SK-N-SH (cell line): ENCODE data around the gene IL32. TPM values are rescaled to one million over a fixed set of nuclear protein-coding genes. Genes with fewer than 3 reads are reported as not detected.

Experiments used
- CTCF ChIA-PET: fragments of 300-600, 350-600 bp; formaldehyde crosslinking; extraction: SDS; loops from one replicate; lab custom pipeline; 2021; lab: Yijun Ruan, JAX
- POLR2A ChIA-PET: fragments of 350-600 bp; sonication (Branson Sonifier 250); formaldehyde crosslinking; extraction: SDS; loops from one replicate; lab custom pipeline; 2020; ENCODE audit warnings: antibody characterized with exemption, inconsistent platforms; lab: Yijun Ruan, JAX
- DNase-seq: peaks from one replicate; pipeline ENCODE4 v3.0.0; 2012
- H2AFZ ChIP-seq: fragments of 200-600 bp; sonication (generic); 2 replicates; pipeline ENCODE4 v1.8.1; 2016; ENCODE audit warnings: antibody characterized with exemption, mild to moderate bottlenecking, low read depth
- H3F3A ChIP-seq: fragments of 200-600 bp; sonication (generic); replicated peaks from 2 replicates; pipeline ENCODE3; 2016; ENCODE audit warnings: antibody characterized with exemption, mild to moderate bottlenecking; ENCODE audit not compliant: insufficient read depth
- H3K27ac ChIP-seq, 2 experiments: fragments of 200-500 bp in 1 of 2; fragments of 200-600 bp in 1 of 2; sonication (Bioruptor generic) in 1 of 2; sonication (generic), shearing (Covaris generic) in 1 of 2; 2 replicates each; pipeline versions ENCODE4 v1.5.1 to v1.6.1; 2014 to 2016; ENCODE audit warnings: low read depth in 2 of 2, inconsistent platforms in 1 of 2, low read length in 1 of 2, mild to moderate bottlenecking in 1 of 2, mixed read lengths in 1 of 2
- H3K27me3 ChIP-seq: fragments of 200-600 bp; sonication (generic), shearing (Covaris generic); 2 replicates; pipeline ENCODE4 v1.6.1; 2016; ENCODE audit warnings: mixed run types; ENCODE audit not compliant: insufficient read depth
- H3K36me3 ChIP-seq, 2 experiments: fragments of 200-500 bp in 1 of 2; fragments of 200-600 bp in 1 of 2; sonication (Bioruptor generic) in 1 of 2; sonication (generic) in 1 of 2; replicated peaks in 1 of 2; 2 replicates each; pipeline versions ENCODE3 to v1.5.1; 2014 to 2016; ENCODE audit warnings: low read length in 1 of 2, mild to moderate bottlenecking in 1 of 2; ENCODE audit not compliant: insufficient read depth in 2 of 2, control insufficient read depth in 1 of 2
- H3K4me1 ChIP-seq, 2 experiments: fragments of 200-500 bp in 1 of 2; fragments of 200-600 bp in 1 of 2; sonication (Bioruptor generic) in 1 of 2; sonication (generic), shearing (Covaris generic) in 1 of 2; 2 replicates each; pipeline versions ENCODE4 v1.5.1 to v1.6.1; 2014 to 2016; ENCODE audit warnings: low read depth in 1 of 2, low read length in 1 of 2, mixed run types in 1 of 2; ENCODE audit not compliant: insufficient read depth in 2 of 2, control insufficient read depth in 1 of 2
- H3K4me2 ChIP-seq: fragments of 200-600 bp; sonication (generic), shearing (Covaris generic); 2 replicates; pipeline ENCODE4 v1.6.1; 2017; ENCODE audit warnings: mixed run types
- H3K4me3 ChIP-seq, 2 experiments: fragments of 200-500 bp in 1 of 2; fragments of 200-600 bp in 1 of 2; sonication (Bioruptor generic) in 1 of 2; sonication (generic), shearing (Covaris generic) in 1 of 2; 2 replicates each; pipeline versions ENCODE4 v1.5.1 to v1.8.1; 2014 to 2016; ENCODE audit warnings: low read depth in 2 of 2, inconsistent platforms in 1 of 2, low read length in 1 of 2, mild to moderate bottlenecking in 1 of 2, mixed read lengths in 1 of 2, moderate library complexity in 1 of 2
- H3K79me2 ChIP-seq: fragments of 200-600 bp; sonication (generic); 2 replicates; pipeline ENCODE4 v1.8.1; 2017; ENCODE audit warnings: mild to moderate bottlenecking; ENCODE audit not compliant: insufficient read depth
- H3K9ac ChIP-seq: fragments of 200-600 bp; sonication (generic); 2 replicates; pipeline ENCODE4 v1.6.1; 2017; ENCODE audit warnings: mixed run types
- H3K9me2 ChIP-seq: fragments of 200-600 bp; sonication (generic); 2 replicates; pipeline ENCODE4 v1.6.1; 2017; ENCODE audit warnings: mixed run types
- H3K9me3 ChIP-seq: fragments of 200-600 bp; sonication (generic); 2 replicates; pipeline ENCODE4 v1.6.1; 2017; ENCODE audit warnings: mixed run types, mild to moderate bottlenecking, moderate library complexity
- H4K20me1 ChIP-seq: fragments of 200-600 bp; sonication (generic); 2 replicates; pipeline ENCODE4 v1.6.1; 2017; ENCODE audit warnings: mild to moderate bottlenecking, mixed run types; ENCODE audit not compliant: insufficient read depth
- CHD2 ChIP-seq: fragments of 150-350 bp; IDR thresholded peaks from 2 replicates; pipeline ENCODE4 v1.6.1; 2018; ENCODE audit warnings: low read length; ENCODE audit not compliant: partially characterized antibody
- CTCF ChIP-seq: fragments of 200-600 bp; sonication (generic); IDR thresholded peaks from 2 replicates; pipeline ENCODE4 v1.6.1; 2017; ENCODE audit warnings: antibody characterized with exemption, mild to moderate bottlenecking, moderate library complexity
- FOSL2 ChIP-seq: IDR thresholded peaks from 2 replicates; pipeline ENCODE4 v1.4.0; 2012; ENCODE audit warnings: low read depth, mild to moderate bottlenecking, moderate library complexity, borderline replicate concordance
- FOXJ3 ChIP-seq: sonication (generic); formaldehyde crosslinking; IDR thresholded peaks from 2 replicates; pipeline ENCODE4 v1.5.1; 2020; ENCODE audit warnings: mild to moderate bottlenecking, missing genetic modification reagents
- FOXM1 ChIP-seq: IDR thresholded peaks from 2 replicates; pipeline ENCODE4 v1.4.0; 2012; ENCODE audit warnings: low read depth, mild to moderate bottlenecking
- GABPA ChIP-seq: IDR thresholded peaks from 2 replicates; pipeline ENCODE4 v1.4.0; 2012; ENCODE audit warnings: low read depth, mild to moderate bottlenecking
- GATA2 ChIP-seq: sonication (generic); formaldehyde crosslinking; IDR thresholded peaks from 2 replicates; pipeline ENCODE4 v1.5.0; 2020; ENCODE audit warnings: mild to moderate bottlenecking, missing genetic modification reagents
- IRF3 ChIP-seq: fragments of 150-350 bp; IDR thresholded peaks from 2 replicates; pipeline ENCODE4 v1.6.1; 2016; ENCODE audit warnings: mild to moderate bottlenecking, low read depth, low read length
- MAX ChIP-seq: IDR thresholded peaks from 2 replicates; pipeline ENCODE4 v1.4.0; 2012; ENCODE audit warnings: low read depth
- MEF2A ChIP-seq: IDR thresholded peaks from 2 replicates; pipeline ENCODE4 v1.4.0; 2012; ENCODE audit warnings: low read depth, borderline replicate concordance
- MXI1 ChIP-seq: IDR thresholded peaks from 2 replicates; pipeline ENCODE4 v1.6.1; 2012; ENCODE audit warnings: mild to moderate bottlenecking, low read depth, low read length, improper control_type of control experiment
- NFIC ChIP-seq: IDR thresholded peaks from 2 replicates; pipeline ENCODE4 v1.4.0; 2012; ENCODE audit warnings: borderline replicate concordance
- POLR2AphosphoS5 ChIP-seq: IDR thresholded peaks from 2 replicates; pipeline ENCODE4 v1.6.1; 2012; ENCODE audit warnings: low read depth, low read length
- RAD21 ChIP-seq: IDR thresholded peaks from 2 replicates; pipeline ENCODE4 v1.6.1; 2012; ENCODE audit warnings: mild to moderate bottlenecking, low read length
- RCOR1 ChIP-seq: fragments of 150-350 bp; IDR thresholded peaks from 2 replicates; pipeline ENCODE4 v1.6.1; 2017; ENCODE audit warnings: antibody characterized with exemption, low read length
- REST ChIP-seq: IDR thresholded peaks from 2 replicates; pipeline ENCODE4 v1.6.1; 2012; ENCODE audit warnings: mild to moderate bottlenecking, low read depth, low read length, moderate library complexity
- RFX5 ChIP-seq: IDR thresholded peaks from 2 replicates; pipeline ENCODE4 v1.6.1; 2012; ENCODE audit warnings: mild to moderate bottlenecking, improper control_type of control experiment, low read length
- SIN3A ChIP-seq: IDR thresholded peaks from 2 replicates; pipeline ENCODE4 v1.6.1; 2012; ENCODE audit warnings: low read depth, mild to moderate bottlenecking, low read length, moderate library complexity, borderline replicate concordance
- SMC3 ChIP-seq: IDR thresholded peaks from 2 replicates; pipeline ENCODE4 v1.6.1; 2012; ENCODE audit warnings: low read depth, low read length, improper control_type of control experiment
- TAF1 ChIP-seq: IDR thresholded peaks from 2 replicates; pipeline ENCODE4 v1.6.1; 2012; ENCODE audit warnings: low read depth, mild to moderate bottlenecking, low read length, moderate library complexity, borderline replicate concordance
- TCF12 ChIP-seq: IDR thresholded peaks from 2 replicates; pipeline ENCODE4 v1.4.0; 2012
- TEAD4 ChIP-seq: IDR thresholded peaks from 2 replicates; pipeline ENCODE4 v1.4.0; 2012; ENCODE audit warnings: mild to moderate bottlenecking, borderline replicate concordance; ENCODE audit not compliant: insufficient read depth
- YY1 ChIP-seq: IDR thresholded peaks from 2 replicates; pipeline ENCODE4 v1.4.0; 2012; ENCODE audit warnings: low read depth, mild to moderate bottlenecking
- ZBTB33 ChIP-seq: IDR thresholded peaks from 2 replicates; pipeline ENCODE4 v1.4.0; 2012; ENCODE audit warnings: low read depth, borderline replicate concordance
- WGBS: methylation state at CpG from one replicate; pipeline ENCODE4 v1.1.6; 2017; ENCODE audit warnings: low lambda C conversion rate; 5-methylcytosine and 5-hydroxymethylcytosine counted together
- polyA plus RNA-seq, 3 experiments: library from polyadenylated mRNA; depleted of rRNA; stranded (reverse); fragments of >200 nt; gene quantifications; 2 replicates each; pipeline ENCODE4 v1.2.3, GENCODE V29; 2012

Gene IL32
- polyA plus RNA-seq, 1 of the 3 experiments (the other 2 are of a cell fraction) = 26.4 TPM

GRCh38 chr16:3021449-3022207, 43.8 kb upstream of the IL32 start:
- peak; percentile 86 for DNase-seq
- H3K79me2 ChIP-seq = peaks cover 11% of the 10 kb centered on the region; the same call in 1 of the 2 replicates
- peaks cover 8% of the 10 kb centered on the region for H4K20me1 ChIP-seq
- ChIA-PET CTCF (interaction anchor here (0.9 to 8.5 kb wide), 7 partner anchors 10 to 126 kb away, joined by 3 to 111 read pairs (median 3); no protein-coding TSS in a partner anchor), POLR2A (no interaction called here)
- WGBS = 11% methylated on average over 24 of the region's 25 CpGs
- no peak overlapping the region for H2AFZ ChIP-seq
- peaks cover 43% of the 10 kb centered on the region for H3F3A ChIP-seq
- peaks cover 14 to 16% of the 10 kb centered on the region in 2 experiments for H3K36me3 ChIP-seq
- peak overlapping the region; percentile 87 to 99 for H3K27ac ChIP-seq
- H3K4me1 ChIP-seq = peaks cover 8 to 33% of the 10 kb centered on the region in 2 experiments; a peak in 3 of 4 replicates
- peak overlapping the region; percentile 80 to 88 for H3K4me3 ChIP-seq
- H3K9ac ChIP-seq = peak overlapping the region; percentile 100
- no peaks in the 10 kb centered on the region for H3K9me2 ChIP-seq
- H3K4me2 ChIP-seq = peak overlapping the region; percentile 99
- H3K27me3 ChIP-seq = no peaks in the 10 kb centered on the region
- no peaks in the 10 kb centered on the region for H3K9me3 ChIP-seq
- TF ChIP-seq RAD21 = no peak
- peak; percentile 64; the same call in 1 of the 2 replicates for TF ChIP-seq TEAD4
- TF ChIP-seq SMC3 = no peak
- no peak for TF ChIP-seq IRF3
- TF ChIP-seq YY1 = no peak; the same call in 1 of the 2 replicates
- peak; percentile 82 for TF ChIP-seq TCF12
- TF ChIP-seq RCOR1 = no peak
- 0 out of 2 replicates have a peak, but pooled peaks have one; percentile 10 for TF ChIP-seq POLR2AphosphoS5
- no peak for TF ChIP-seq FOXJ3
- TF ChIP-seq CTCF = peak; percentile 46
- TF ChIP-seq TAF1 = peak; percentile 67; the same call in 1 of the 2 replicates
- no peak for TF ChIP-seq RFX5
- no peak for TF ChIP-seq GATA2 (CRISPR knock-in tag)
- TF ChIP-seq ZBTB33 = peak; percentile 68; the same call in 1 of the 2 replicates
- peak; percentile 95 for TF ChIP-seq FOSL2
- TF ChIP-seq CHD2 = no peak
- TF ChIP-seq NFIC = peak; percentile 91
- TF ChIP-seq REST = no peak
- no peak for TF ChIP-seq SIN3A
- no peak for TF ChIP-seq FOXM1
- no peak for TF ChIP-seq GABPA
- no peak; the same call in 1 of the 2 replicates for TF ChIP-seq MXI1
- peak; percentile 45; the same call in 1 of the 2 replicates for TF ChIP-seq MEF2A
- TF ChIP-seq MAX = 0 out of 2 replicates have a peak, but pooled peaks have one; percentile 61
